Stomach (tissue), 9 donors: ENCODE data around the gene BCAS1. TPM values are rescaled to one million over a fixed set of nuclear protein-coding genes. Genes with fewer than 3 reads are reported as not detected.

Source experiments
- DNase-seq, 2 donors: peaks; one replicate each; pipeline versions ENCODE4 v3.0.0 to v3.0.0-alpha.2; 2013 to 2019
- H3K27ac ChIP-seq, 5 donors: fragments of 200-600 bp in 4 of 5; sonication (generic) in 4 of 5; one replicate each; pipeline ENCODE4 v1.5.1; 2013 to 2019; ENCODE audit warnings: mild to moderate bottlenecking in 1 of 5, moderate library complexity in 1 of 5
- H3K27me3 ChIP-seq, 3 donors: fragments of 200-600 bp; sonication (generic); one replicate each; pipeline ENCODE4 v1.5.1; 2017 to 2019; ENCODE audit warnings: mixed run types in 1 of 3
- H3K36me3 ChIP-seq, 4 donors: fragments of 200-600 bp; sonication (generic); 1 replicate in 3 of 4; 2 replicates in 1 of 4; pipeline ENCODE4 v1.5.1; 2016 to 2019
- H3K4me1 ChIP-seq, 4 donors: fragments of 200-600 bp; sonication (generic); one replicate each; pipeline ENCODE4 v1.5.1; 2016 to 2019
- H3K4me3 ChIP-seq, 4 donors: fragments of 200-600 bp; sonication (generic) in 3 of 4; one replicate each; pipeline ENCODE4 v1.5.1; 2016 to 2019; ENCODE audit warnings: mild to moderate bottlenecking in 1 of 4
- H3K9me3 ChIP-seq, 4 donors: fragments of 200-600 bp; sonication (generic); one replicate each; pipeline ENCODE4 v1.5.1; 2016 to 2019
- CTCF ChIP-seq, 7 experiments: fragments of 450-650 bp in 4 of 7; fragments of 200-600 bp in 3 of 7; sonication (generic) in 3 of 7; IDR thresholded peaks; one replicate each; pipeline ENCODE4 v1.5.1; 2016 to 2019; ENCODE audit warnings: antibody characterized with exemption in 7 of 7, control low read depth in 2 of 7, mild to moderate bottlenecking in 1 of 7
- EP300 ChIP-seq: sonication (generic); formaldehyde crosslinking; IDR thresholded peaks from one replicate; pipeline ENCODE4 v1.6.1; 2017; ENCODE audit warnings: antibody characterized with exemption
- POLR2A ChIP-seq, 4 donors: fragments of 450-650 bp; IDR thresholded peaks; one replicate each; pipeline ENCODE4 v1.6.1; 2016; ENCODE audit warnings: antibody characterized with exemption in 4 of 4, control low read depth in 2 of 4, mild to moderate bottlenecking in 1 of 4, moderate library complexity in 1 of 4
- POLR2AphosphoS5 ChIP-seq, 3 donors: sonication (generic); formaldehyde crosslinking; IDR thresholded peaks; one replicate each; pipeline ENCODE4 v1.6.1; 2016; ENCODE audit warnings: antibody characterized with exemption in 3 of 3
- WGBS, 5 donors: extraction: QIAGEN DNeasy Blood & Tissue Kit in 3 of 5; methylation state at CpG; one replicate each; pipeline versions ENCODE4 v1.1.5 to v1.1.7; 2013 to 2018; 5-methylcytosine and 5-hydroxymethylcytosine counted together
- intact Hi-C: fragments of 100-400 bp; cut with DNase I; formaldehyde crosslinking; loops from one replicate; pipeline ENCODE4 v1.15.1; 2023; ENCODE audit warnings: low total_unique reads
- polyA plus RNA-seq, 3 donors: library from polyadenylated mRNA; stranded (reverse); fragments of 200-250 nt; gene quantifications; one replicate each; pipeline ENCODE4 v1.2.3, GENCODE V29; 2013
- total RNA-seq, 5 donors: library from RNA; depleted of rRNA; stranded (reverse); fragments of >200 nt; gene quantifications; one replicate each; pipeline versions ENCODE4 v1.1.0 to v1.2.3, GENCODE V29; 2014 to 2016
- donor health status: healthy with polysubstance abuse.
- donor health status: Bipolar disorder and iron deficiency.
- donor health status: healthy.

The BCAS1 gene
- total and polyA plus RNA-seq, 8 donors = 6.3 to 145 (median 84.6) TPM

- intact Hi-C loops = no loop called here
- Histone ChIP-seq H3K4me3 (no peak overlapping the region), H3K36me3 (peaks cover 0 to 7% (median 3%) of the 10 kb centered on the region in 4 donors), H3K4me1 (no peaks in the 10 kb centered on the region), H3K27me3 (no peaks in the 10 kb centered on the region), H3K27ac (no peak overlapping the region), H3K9me3 (no peaks in the 10 kb centered on the region)
- DNase-seq = no peak
- TF ChIP-seq EP300 = no peak
- no peak for TF ChIP-seq POLR2AphosphoS5 (IDR thresholded peaks at IDR 0.05)
- no peak for TF ChIP-seq CTCF (IDR thresholded peaks at IDR 0.05)
- no peak for TF ChIP-seq POLR2A (IDR thresholded peaks at IDR 0.05)
- 91 to 98% (median 94%) methylated on average over 5 of the region's 5 CpGs for WGBS, 5 donors
These were observed 102.9 kb downstream of the BCAS1 start for GRCh38 chr20:53967527-53967926.

- no peak for TF ChIP-seq POLR2A (IDR thresholded peaks at IDR 0.05)
- no peak for TF ChIP-seq EP300
- no peak for TF ChIP-seq POLR2AphosphoS5 (IDR thresholded peaks at IDR 0.05)
- no peak for TF ChIP-seq CTCF (IDR thresholded peaks at IDR 0.05)
- H3K9me3 ChIP-seq = no peaks in the 10 kb centered on the region
- H3K4me1 ChIP-seq = no peaks in the 10 kb centered on the region
- H3K36me3 ChIP-seq = peaks cover 0 to 7% (median 3%) of the 10 kb centered on the region in 4 donors
- intact Hi-C loops = no loop called here
- H3K4me3 ChIP-seq = no peak overlapping the region
- WGBS, 5 donors = 88 to 94% (median 92%) methylated on average over 5 of the region's 5 CpGs
- no peak for DNase-seq
- no peak overlapping the region for H3K27ac ChIP-seq
- no peaks in the 10 kb centered on the region for H3K27me3 ChIP-seq
These were observed 103.5 kb downstream of the BCAS1 start for GRCh38 chr20:53966774-53967398.

- intact Hi-C loops = no loop called here
- no peak overlapping the region for H3K4me3 ChIP-seq
- H3K27me3 ChIP-seq = no peaks in the 10 kb centered on the region
- H3K27ac ChIP-seq = no peak overlapping the region
- 92 to 99% (median 95%) methylated on average over 4 of the region's 4 CpGs for WGBS, 5 donors
- DNase-seq = no peak
- TF ChIP-seq POLR2A (IDR thresholded peaks at IDR 0.05) (no peak), CTCF (IDR thresholded peaks at IDR 0.05) (no peak), EP300 (no peak), POLR2AphosphoS5 (IDR thresholded peaks at IDR 0.05) (no peak)
- peaks cover 0 to 7% (median 3%) of the 10 kb centered on the region in 4 donors for H3K36me3 ChIP-seq
- H3K4me1 ChIP-seq = no peaks in the 10 kb centered on the region
- H3K9me3 ChIP-seq = no peaks in the 10 kb centered on the region
These were observed 105.7 kb downstream of the BCAS1 start for GRCh38 chr20:53964501-53965253.

GRCh38 chr20:53964067-53964466 is 106.3 kb downstream of the BCAS1 start:
- Histone ChIP-seq H3K27me3 (no peaks in the 10 kb centered on the region), H3K4me3 (no peak overlapping the region), H3K9me3 (no peaks in the 10 kb centered on the region), H3K27ac (no peak overlapping the region), H3K36me3 (peaks cover 0 to 7% (median 3%) of the 10 kb centered on the region in 4 donors), H3K4me1 (no peaks in the 10 kb centered on the region)
- WGBS, 5 donors = 45 to 61% (median 58%) methylated on average over 3 of the region's 3 CpGs
- DNase-seq = no peak
- intact Hi-C loops = no loop called here
- TF ChIP-seq POLR2A (IDR thresholded peaks at IDR 0.05) (no peak), CTCF (IDR thresholded peaks at IDR 0.05) (no peak), POLR2AphosphoS5 (IDR thresholded peaks at IDR 0.05) (no peak), EP300 (no peak)
